Osteocyte (in vitro differentiated cells): ENCODE data around the gene MAP3K1. TPM values are rescaled to one million over a fixed set of nuclear protein-coding genes. Genes with fewer than 3 reads are reported as not detected.
A peak's percentile ranks its signal among the peaks of the same experiment; 100 is the strongest.

Experiments used
- DNase-seq: peaks from one replicate; pipeline ENCODE4 v3.0.0; 2021; ENCODE audit warnings: mixed read lengths; ENCODE audit not compliant: unreplicated experiment; ENCODE audit errors: extremely low spot score
- H3K27ac Mint-ChIP-seq: one replicate; pipeline ENCODE4 v1.8.0; 2021; ENCODE audit warnings: mild to moderate bottlenecking, mixed read lengths; ENCODE audit not compliant: unreplicated experiment
- H3K27me3 Mint-ChIP-seq: one replicate; pipeline ENCODE4 v1.8.0; 2021; ENCODE audit warnings: mixed read lengths; ENCODE audit not compliant: unreplicated experiment
- H3K36me3 Mint-ChIP-seq: one replicate; pipeline ENCODE4 v1.8.0; 2021; ENCODE audit warnings: mixed read lengths; ENCODE audit not compliant: unreplicated experiment
- H3K4me1 Mint-ChIP-seq: one replicate; pipeline ENCODE4 v1.8.0; 2021; ENCODE audit warnings: mixed read lengths; ENCODE audit not compliant: unreplicated experiment
- H3K4me3 Mint-ChIP-seq: one replicate; pipeline ENCODE4 v1.8.0; 2021; ENCODE audit warnings: mild to moderate bottlenecking, moderate library complexity, mixed read lengths; ENCODE audit not compliant: unreplicated experiment
- H3K9me3 Mint-ChIP-seq: one replicate; pipeline ENCODE4 v1.8.0; 2021; ENCODE audit warnings: mixed read lengths; ENCODE audit not compliant: unreplicated experiment
- CTCF ChIP-seq: fragments of 200-600 bp; sonication (generic); IDR thresholded peaks from 2 replicates; pipeline ENCODE4 v1.5.0; 2021; ENCODE audit warnings: antibody characterized with exemption, mild to moderate bottlenecking, moderate library complexity
- total RNA-seq: library from RNA; stranded (reverse); gene quantifications from 2 replicates; pipeline ENCODE4 v1.2.1, GENCODE V29; 2021

MAP3K1 gene
- total RNA-seq, 1 donor from 2014 or later: 15.7 TPM

GRCh38 chr5:56808211-56808610 is 7.1 kb upstream of the MAP3K1 start:
- Mint-ChIP-seq H3K27ac (no peak overlapping the region), H3K4me3 (no peak overlapping the region), H3K36me3 (peaks cover 2% of the 10 kb centered on the region), H3K27me3 (no peaks in the 10 kb centered on the region), H3K9me3 (no peaks in the 10 kb centered on the region), H3K4me1 (peaks cover 5% of the 10 kb centered on the region)
- TF ChIP-seq CTCF: no peak
- no peak for DNase-seq

GRCh38 chr5:56810826-56811225 is 4.5 kb upstream of the MAP3K1 start:
- Mint-ChIP-seq H3K4me3 (no peak overlapping the region), H3K27me3 (no peaks in the 10 kb centered on the region), H3K9me3 (no peaks in the 10 kb centered on the region), H3K27ac (no peak overlapping the region), H3K4me1 (peaks cover 10% of the 10 kb centered on the region), H3K36me3 (peaks cover 2% of the 10 kb centered on the region)
- no peak for DNase-seq
- no peak for TF ChIP-seq CTCF

GRCh38 chr5:56812110-56812509 is 3.2 kb upstream of the MAP3K1 start:
- DNase-seq: no peak
- H3K4me1 Mint-ChIP-seq: peaks cover 13% of the 10 kb centered on the region

GRCh38 chr5:56813302-56813701 is 2.0 kb upstream of the MAP3K1 start:
- H3K27ac Mint-ChIP-seq: no peak overlapping the region
- H3K36me3 Mint-ChIP-seq: no peaks in the 10 kb centered on the region
- no peak for DNase-seq
- no peaks in the 10 kb centered on the region for H3K9me3 Mint-ChIP-seq
- H3K4me1 Mint-ChIP-seq: peaks cover 22% of the 10 kb centered on the region
- H3K4me3 Mint-ChIP-seq: no peak overlapping the region
- no peaks in the 10 kb centered on the region for H3K27me3 Mint-ChIP-seq
- no peak for TF ChIP-seq CTCF

More at GRCh38 chr5:56812110-56812509, 3.2 kb upstream of the MAP3K1 start:
- Mint-ChIP-seq H3K9me3 (no peaks in the 10 kb centered on the region), H3K4me3 (no peak overlapping the region), H3K27me3 (no peaks in the 10 kb centered on the region), H3K27ac (no peak overlapping the region), H3K36me3 (peaks cover 2% of the 10 kb centered on the region)
- no peak for TF ChIP-seq CTCF

GRCh38 chr5:56814361-56814962 is 887 bp upstream of the MAP3K1 start:
- DNase-seq: no peak
- H3K27me3 Mint-ChIP-seq: no peaks in the 10 kb centered on the region
- peak overlapping the region; percentile 79 for H3K4me3 Mint-ChIP-seq
- H3K4me1 Mint-ChIP-seq: peaks cover 33% of the 10 kb centered on the region
- H3K27ac Mint-ChIP-seq: peak overlapping the region; percentile 68
- TF ChIP-seq CTCF: no peak
- H3K36me3 Mint-ChIP-seq: no peaks in the 10 kb centered on the region
- no peaks in the 10 kb centered on the region for H3K9me3 Mint-ChIP-seq
